ENCODE measurements around the gene MAN2A2.

- TF ChIP-seq SRF (CRISPR knock-in tag; IDR thresholded peaks at IDR 0.05) (no peak), TBL1XR1 (IDR thresholded peaks at IDR 0.05; ENCODE audit: low read length in 2 of 2) (no peak), POLR2AphosphoS5 (IDR thresholded peaks at IDR 0.05; ENCODE audit: control insufficient read depth, insufficient read depth, low read depth, low read length) (peak; percentile 30; the same call in 1 of the 2 replicates), POLR3G (IDR thresholded peaks at IDR 0.05; ENCODE audit: extremely low read depth, insufficient read length, insufficient replicate concordance) (no peak), CTCF (IDR thresholded peaks at IDR 0.05 in 2 of 3, conservative IDR thresholded peaks at IDR 0.05 in 1 of 3; ENCODE audit: insufficient read depth in 2 of 3, low read depth in 1 of 3, low read length in 3 of 3) (peak in 2 of 3 experiments; percentile 24 to 31; a peak in 2 of 6 replicates), CREB5 (CRISPR knock-in tag; IDR thresholded peaks at IDR 0.05) (no peak), EP300 (IDR thresholded peaks at IDR 0.05; ENCODE audit: low read length) (no peak; the same call in 1 of the 2 replicates), TGIF2 (CRISPR knock-in tag; IDR thresholded peaks at IDR 0.05) (no peak), GABPA (tag; conservative IDR thresholded peaks at IDR 0.05; ENCODE audit: low read depth) (no peak)
These were observed 12.8 kb downstream of the MAN2A2 start for GRCh38 chr15:90915808-90916440.
